A673 (cell line): ENCODE results near the gene COA4. TPM values are rescaled to one million over a fixed set of nuclear protein-coding genes. Genes with fewer than 3 reads are reported as not detected.

Experiments used
- BruUV-seq: library from RNA; stranded (reverse); fragments of 400-500 nt; replicated peaks from 2 replicates; lab custom pipeline; 2021; lab: Mats Ljungman, UMichigan
- CTCF ChIA-PET: fragments of 300-600 bp; sonication (Branson Sonifier 250); formaldehyde crosslinking; loops from one replicate; lab custom pipeline; 2022; ENCODE audit warnings: antibody characterized with exemption; lab: Charles Lee
- POLR2A ChIA-PET: fragments of 300-600 bp; sonication (Branson Sonifier 250); formaldehyde crosslinking; loops from one replicate; lab custom pipeline; 2022; ENCODE audit warnings: antibody characterized with exemption; ENCODE audit not compliant: low non-redundant PET; lab: Charles Lee
- DNase-seq: peaks from one replicate; pipeline ENCODE4 v3.0.0-alpha.2; 2015; ENCODE audit warnings: low spot score
- H3K27ac ChIP-seq: fragments of 200-600 bp; sonication (generic); 2 replicates; pipeline ENCODE4 v1.5.1; 2016; ENCODE audit warnings: mixed run types, low read depth, mild to moderate bottlenecking, mixed read lengths, antibody characterized with exemption, low read length; ENCODE audit not compliant: poor library complexity, severe bottlenecking
- H3K27me3 ChIP-seq: fragments of 200-600 bp; sonication (generic); replicated peaks from 2 replicates; pipeline ENCODE4 v1.6.1; 2017; ENCODE audit warnings: mixed run types, low read depth, mild to moderate bottlenecking, mixed read lengths, antibody characterized with exemption, low read length; ENCODE audit not compliant: insufficient read depth, poor library complexity
- H3K36me3 ChIP-seq: fragments of 200-600 bp; sonication (generic); 2 replicates; pipeline ENCODE4 v1.6.1; 2016; ENCODE audit warnings: mixed run types, mild to moderate bottlenecking, mixed read lengths, antibody characterized with exemption, low read length; ENCODE audit not compliant: insufficient read depth, poor library complexity, severe bottlenecking
- H3K4me1 ChIP-seq: fragments of 200-600 bp; sonication (generic); 2 replicates; pipeline ENCODE4 v1.6.1; 2017; ENCODE audit warnings: mixed run types, mild to moderate bottlenecking, mixed read lengths, antibody characterized with exemption, low read length; ENCODE audit not compliant: insufficient read depth, poor library complexity, severe bottlenecking
- H3K4me3 ChIP-seq: fragments of 200-600 bp; sonication (generic); 2 replicates; pipeline ENCODE4 v1.5.1; 2016; ENCODE audit warnings: low read depth, mixed run types, mild to moderate bottlenecking, mixed read lengths, low read length; ENCODE audit not compliant: poor library complexity, severe bottlenecking
- H3K9me3 ChIP-seq: fragments of 200-600 bp; sonication (generic); 2 replicates; pipeline ENCODE4 v1.6.1; 2016; ENCODE audit warnings: mixed run types, low read depth, mild to moderate bottlenecking, mixed read lengths, antibody characterized with exemption, low read length; ENCODE audit not compliant: poor library complexity, severe bottlenecking
- CTCF ChIP-seq: fragments of 300-800, 200-600 bp; sonication (generic); conservative IDR thresholded peaks from 2 replicates; pipeline ENCODE4 v1.5.1; 2017; ENCODE audit warnings: low read depth, mild to moderate bottlenecking, antibody characterized with exemption, low read length, moderate library complexity, mixed read lengths
- EZH2 ChIP-seq: fragments of 200-600 bp; sonication (generic); IDR thresholded peaks from 2 replicates; pipeline ENCODE4 v1.6.1; 2017; ENCODE audit warnings: borderline replicate concordance, low read depth, mild to moderate bottlenecking, mixed read lengths, antibody characterized with exemption, low read length; ENCODE audit not compliant: poor library complexity, severe bottlenecking
- intact Hi-C: fragments of 100-400 bp; cut with micrococcal nuclease; formaldehyde crosslinking; loops from one replicate; pipeline ENCODE4 v1.10.0; 2022; ENCODE audit not compliant: unreplicated experiment
- total RNA-seq: library from RNA; stranded (reverse); gene quantifications from 2 replicates; pipeline ENCODE4 v1.2.3, GENCODE V29; 2021

COA4 gene
- total RNA-seq, 1 experiment from 2014 or later = 113 TPM

DNA sequence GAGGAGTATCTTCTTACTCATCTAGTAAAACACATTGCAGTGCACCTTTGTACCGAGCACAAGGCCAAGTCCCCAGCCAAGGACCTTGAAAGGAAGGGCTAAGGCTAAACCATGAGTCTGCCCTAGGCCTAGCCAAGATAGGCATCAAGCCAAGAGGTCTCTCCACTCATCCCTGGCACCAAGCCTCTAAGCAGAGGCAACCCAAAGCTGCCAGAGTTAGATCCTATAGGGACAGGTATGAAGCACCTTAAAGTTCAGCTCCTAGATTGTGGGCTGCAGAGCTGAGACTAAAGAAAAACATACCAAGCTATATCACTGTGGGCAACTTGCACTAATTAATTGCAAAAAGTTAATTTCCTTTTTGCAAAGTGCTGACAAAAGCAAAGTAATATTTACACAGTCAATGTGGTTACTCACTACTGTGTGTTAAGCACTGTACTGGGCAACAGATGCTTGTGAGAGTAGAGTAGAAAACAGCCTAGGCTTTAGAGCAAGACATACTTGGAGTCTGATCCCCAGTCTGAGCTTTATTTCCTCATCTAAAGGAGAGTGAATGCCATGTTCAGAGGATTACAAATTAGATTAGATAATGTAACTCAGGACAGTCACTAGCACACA, 7.2 kb downstream of the COA4 start:
- H3K27ac ChIP-seq = peak overlapping the region; percentile 29
- peaks cover 35% of the 10 kb centered on the region for H3K36me3 ChIP-seq
- ChIA-PET CTCF (no interaction called here), POLR2A (interaction anchor here (0.6 kb wide), 2 partner anchors 25 to 146 kb away, joined by 4 to 8 read pairs; no protein-coding TSS in a partner anchor)
- no peaks in the 10 kb centered on the region for H3K4me1 ChIP-seq
- no peaks in the 10 kb centered on the region for H3K27me3 ChIP-seq
- BruUV-seq = no TSS peak
- no peak for DNase-seq
- intact Hi-C loops = no loop called here
- no peak overlapping the region for H3K4me3 ChIP-seq
- TF ChIP-seq CTCF (no peak), EZH2 (no peak)
- no peaks in the 10 kb centered on the region for H3K9me3 ChIP-seq

GRCh38 chr11:73866586-73866996, 10.1 kb downstream of the COA4 start:
- no TSS peak for BruUV-seq
- peaks cover 17% of the 10 kb centered on the region for H3K36me3 ChIP-seq
- H3K27ac ChIP-seq = peak overlapping the region; percentile 5
- POLR2A ChIA-PET = no interaction called here
- intact Hi-C loops = no loop called here
- H3K9me3 ChIP-seq = no peaks in the 10 kb centered on the region
- H3K27me3 ChIP-seq = no peaks in the 10 kb centered on the region
- H3K4me1 ChIP-seq = no peaks in the 10 kb centered on the region
- TF ChIP-seq EZH2 = no peak
- CTCF ChIA-PET = no interaction called here
- no peak for DNase-seq
- no peak overlapping the region for H3K4me3 ChIP-seq

- ChIA-PET POLR2A (no interaction called here), CTCF (no interaction called here)
- intact Hi-C loops = no loop called here
- TF ChIP-seq CTCF = no peak
- no peak for TF ChIP-seq EZH2
- no TSS peak for BruUV-seq
- no peak for DNase-seq
- no peaks in the 10 kb centered on the region for H3K27me3 ChIP-seq
- H3K27ac ChIP-seq = no peak overlapping the region
- H3K36me3 ChIP-seq = peaks cover 12% of the 10 kb centered on the region
- no peak overlapping the region for H3K4me3 ChIP-seq
- H3K4me1 ChIP-seq = no peaks in the 10 kb centered on the region
- H3K9me3 ChIP-seq = no peaks in the 10 kb centered on the region
Observed at GRCh38 chr11:73866095-73866579, 10.5 kb downstream of the COA4 start.
